ENCODE results near the gene PWWP2A.

DNA sequence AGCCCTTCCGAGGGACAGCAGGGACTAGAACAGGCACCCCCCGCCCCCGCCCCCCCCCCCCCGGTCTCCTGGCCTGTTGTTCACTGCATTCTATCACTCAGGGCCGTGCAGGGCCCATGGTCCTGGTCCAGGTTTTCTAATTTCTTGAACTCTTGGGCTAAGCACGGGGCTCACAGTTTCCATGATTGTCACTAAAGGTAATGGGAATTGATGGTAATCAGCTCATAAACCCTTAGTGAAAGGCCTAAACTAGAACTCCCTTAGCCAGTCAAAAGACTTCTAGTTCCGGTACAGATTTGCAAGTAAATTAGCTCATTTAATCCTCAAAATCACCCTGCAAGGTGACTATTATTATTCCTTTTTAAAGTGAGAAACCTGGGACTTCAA, 14.7 kb upstream of the PWWP2A start:
- TF ChIP-seq CTCF (IDR thresholded peaks at IDR 0.05 in 2 of 3, conservative IDR thresholded peaks at IDR 0.05 in 1 of 3; ENCODE audit: control insufficient read depth in 2 of 3, extremely low read depth in 1 of 3, insufficient read depth in 1 of 3, low read depth in 3 of 3, low read length in 3 of 3): no peak
- TF ChIP-seq MTA3 (IDR thresholded peaks at IDR 0.05; ENCODE audit: borderline replicate concordance, low read length): no peak
- TF ChIP-seq RAD21 (IDR thresholded peaks at IDR 0.05; ENCODE audit: insufficient read depth, low read depth, low read length): no peak
- TF ChIP-seq, protein P1, sequence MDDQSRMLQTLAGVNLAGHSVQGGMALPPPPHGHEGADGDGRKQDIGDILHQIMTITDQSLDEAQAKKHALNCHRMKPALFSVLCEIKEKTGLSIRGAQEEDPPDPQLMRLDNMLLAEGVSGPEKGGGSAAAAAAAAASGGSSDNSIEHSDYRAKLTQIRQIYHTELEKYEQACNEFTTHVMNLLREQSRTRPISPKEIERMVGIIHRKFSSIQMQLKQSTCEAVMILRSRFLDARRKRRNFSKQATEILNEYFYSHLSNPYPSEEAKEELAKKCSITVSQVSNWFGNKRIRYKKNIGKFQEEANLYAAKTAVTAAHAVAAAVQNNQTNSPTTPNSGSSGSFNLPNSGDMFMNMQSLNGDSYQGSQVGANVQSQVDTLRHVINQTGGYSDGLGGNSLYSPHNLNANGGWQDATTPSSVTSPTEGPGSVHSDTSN (IDR thresholded peaks at IDR 0.05; ENCODE audit: insufficient replicate concordance, low read depth, low read length): no peak
- no peak for TF ChIP-seq EZH2 (IDR thresholded peaks at IDR 0.05; ENCODE audit: borderline replicate concordance, control insufficient read depth, low read depth, low read length)
- TF ChIP-seq MYC (IDR thresholded peaks at IDR 0.05; ENCODE audit: insufficient read depth, insufficient read length, insufficient replicate concordance, low read length, severe bottlenecking): no peak
- no peak for TF ChIP-seq POLR2A (IDR thresholded peaks at IDR 0.05; ENCODE audit: low read depth, low read length)
- TF ChIP-seq CREB1 (IDR thresholded peaks at IDR 0.05; ENCODE audit: low read depth): no peak
- no peak for TF ChIP-seq HDAC2 (IDR thresholded peaks at IDR 0.05)

All from GM12878 (cell line).